GM21717 (cell line): Measurements from ENCODE around the gene CDH2.

Experiments used
- ATAC-seq: cut with Tn5 transposase; IDR thresholded peaks from one replicate; pipeline ENCODE4 v1.9.1; 2021; ENCODE audit warnings: mild to moderate bottlenecking, moderate library complexity; ENCODE audit not compliant: unreplicated experiment

The CDH2 gene

GRCh38 chr18:28176948-28177827 is at the start of gene CDH2:
Gene CDH2 (minus strand): TSS chr18:28177130. CDS start chr18:28177022, 108 bp downstream.
- ATAC-seq = no peak

- no peak for ATAC-seq
Measured at GRCh38 chr18:28212060-28212459, 35.1 kb upstream of the CDH2 start.

- no peak for ATAC-seq
Measured at GRCh38 chr18:28208712-28209265, 31.9 kb upstream of the CDH2 start.

- ATAC-seq = no peak
Measured at GRCh38 chr18:28208268-28208667, 31.3 kb upstream of the CDH2 start.

GRCh38 chr18:28204154-28204553 is 27.2 kb upstream of the CDH2 start:
- no peak for ATAC-seq

- no peak for ATAC-seq
Measured at GRCh38 chr18:28201056-28201455, 24.1 kb upstream of the CDH2 start.

GRCh38 chr18:28198620-28199019 is 21.7 kb upstream of the CDH2 start:
- no peak for ATAC-seq

- no peak for ATAC-seq
Measured at GRCh38 chr18:28193177-28193778, 16.3 kb upstream of the CDH2 start.

GRCh38 chr18:28189400-28190239 is 12.7 kb upstream of the CDH2 start:
- ATAC-seq = peak; percentile 81

GRCh38 chr18:28185121-28185520 is 8.2 kb upstream of the CDH2 start:
- no peak for ATAC-seq

- ATAC-seq = no peak
Measured at GRCh38 chr18:28183418-28184078, 6.6 kb upstream of the CDH2 start.

- ATAC-seq = no peak
Measured at GRCh38 chr18:28181616-28182015, 4.7 kb upstream of the CDH2 start.

GRCh38 chr18:28178720-28179119 is 1.8 kb upstream of the CDH2 start:
- ATAC-seq = no peak

- no peak for ATAC-seq
Measured at GRCh38 chr18:28177828-28178635, 1.1 kb upstream of the CDH2 start.

GRCh38 chr18:28176698-28176947 is 307 bp downstream of the CDH2 start:
- ATAC-seq = no peak

- no peak for ATAC-seq
Measured at GRCh38 chr18:28175930-28176697, 816 bp downstream of the CDH2 start.

- ATAC-seq = no peak
Measured at GRCh38 chr18:28175150-28175929, 1.6 kb downstream of the CDH2 start.

GRCh38 chr18:28174181-28174905 is 2.6 kb downstream of the CDH2 start:
- no peak for ATAC-seq
